PFSK-1 (cell line): ENCODE results near the gene NFYA. TPM values are rescaled to one million over a fixed set of nuclear protein-coding genes. Genes with fewer than 3 reads are reported as not detected.
A peak's percentile ranks its signal among the peaks of the same experiment; 100 is the strongest.

Source experiments
- FOXP2 ChIP-seq: optimal IDR thresholded peaks from 2 replicates; pipeline ENCODE3; 2011; ENCODE audit warnings: borderline replicate concordance, control low read depth, inconsistent platforms; ENCODE audit not compliant: insufficient read depth; ENCODE audit errors: extremely low read length, extremely low read depth
- POLR2AphosphoS5 ChIP-seq: IDR thresholded peaks from 2 replicates; pipeline ENCODE4 v1.6.1; 2012; ENCODE audit warnings: low read depth, mild to moderate bottlenecking, control low read depth, low read length, moderate library complexity
- SIN3A ChIP-seq: IDR thresholded peaks from 2 replicates; pipeline ENCODE4 v1.6.1; 2012; ENCODE audit warnings: mild to moderate bottlenecking, low read length, moderate library complexity, borderline replicate concordance; ENCODE audit not compliant: insufficient read depth
- TAF1 ChIP-seq: IDR thresholded peaks from 2 replicates; pipeline ENCODE4 v1.6.1; 2012; ENCODE audit warnings: low read length, control low read depth, borderline replicate concordance; ENCODE audit not compliant: insufficient read depth
- polyA plus RNA-seq: library from polyadenylated mRNA; unstranded; fragments of >200 nt; gene quantifications from one replicate; pipeline ENCODE4 v1.2.1, GENCODE V29; 2012; ENCODE audit warnings: low read depth, missing spikeins; ENCODE audit not compliant: insufficient read length
- TF ChIP-seq, protein P1 (sequence below), 2 experiments: IDR thresholded peaks; 2 replicates each; pipeline versions ENCODE4 v1.6.1 to v1.8.0; 2011 to 2012; ENCODE audit warnings: low read depth in 2 of 2, low read length in 2 of 2, control low read depth in 1 of 2, inconsistent platforms in 1 of 2, mild to moderate bottlenecking in 1 of 2, moderate library complexity in 1 of 2; ENCODE audit not compliant: insufficient read depth in 1 of 2

The NFYA gene
- 31.0 TPM for polyA plus RNA-seq

DNA sequence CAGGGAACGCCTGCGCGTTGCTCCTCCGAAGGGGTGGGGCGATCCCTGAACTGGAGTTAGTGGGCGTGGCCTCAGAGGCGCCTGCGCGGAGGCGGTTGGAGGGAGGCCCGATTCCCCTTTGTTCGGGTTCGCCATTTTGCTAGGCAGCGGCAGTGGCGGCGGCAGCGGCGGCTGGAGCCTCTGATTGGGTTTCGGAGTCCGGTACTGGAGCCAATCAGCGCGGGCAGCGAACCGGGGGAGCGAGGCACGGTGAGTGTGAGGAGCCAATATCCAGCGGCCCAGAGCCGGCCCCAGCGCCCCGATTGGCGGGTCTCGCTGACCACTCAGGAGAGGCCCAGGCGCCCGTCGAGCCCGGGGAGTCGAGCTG is at the start of gene NFYA:
TSS of gene NFYA (plus strand) at position 139 of the 367 bp plus-strand sequence. CDS start 6,116 bp downstream, outside the sequence.
- peak; percentile 65 for TF ChIP-seq FOXP2
- TF ChIP-seq TAF1 = no peak; the same call in none of the 2 replicates
- TF ChIP-seq, protein P1, sequence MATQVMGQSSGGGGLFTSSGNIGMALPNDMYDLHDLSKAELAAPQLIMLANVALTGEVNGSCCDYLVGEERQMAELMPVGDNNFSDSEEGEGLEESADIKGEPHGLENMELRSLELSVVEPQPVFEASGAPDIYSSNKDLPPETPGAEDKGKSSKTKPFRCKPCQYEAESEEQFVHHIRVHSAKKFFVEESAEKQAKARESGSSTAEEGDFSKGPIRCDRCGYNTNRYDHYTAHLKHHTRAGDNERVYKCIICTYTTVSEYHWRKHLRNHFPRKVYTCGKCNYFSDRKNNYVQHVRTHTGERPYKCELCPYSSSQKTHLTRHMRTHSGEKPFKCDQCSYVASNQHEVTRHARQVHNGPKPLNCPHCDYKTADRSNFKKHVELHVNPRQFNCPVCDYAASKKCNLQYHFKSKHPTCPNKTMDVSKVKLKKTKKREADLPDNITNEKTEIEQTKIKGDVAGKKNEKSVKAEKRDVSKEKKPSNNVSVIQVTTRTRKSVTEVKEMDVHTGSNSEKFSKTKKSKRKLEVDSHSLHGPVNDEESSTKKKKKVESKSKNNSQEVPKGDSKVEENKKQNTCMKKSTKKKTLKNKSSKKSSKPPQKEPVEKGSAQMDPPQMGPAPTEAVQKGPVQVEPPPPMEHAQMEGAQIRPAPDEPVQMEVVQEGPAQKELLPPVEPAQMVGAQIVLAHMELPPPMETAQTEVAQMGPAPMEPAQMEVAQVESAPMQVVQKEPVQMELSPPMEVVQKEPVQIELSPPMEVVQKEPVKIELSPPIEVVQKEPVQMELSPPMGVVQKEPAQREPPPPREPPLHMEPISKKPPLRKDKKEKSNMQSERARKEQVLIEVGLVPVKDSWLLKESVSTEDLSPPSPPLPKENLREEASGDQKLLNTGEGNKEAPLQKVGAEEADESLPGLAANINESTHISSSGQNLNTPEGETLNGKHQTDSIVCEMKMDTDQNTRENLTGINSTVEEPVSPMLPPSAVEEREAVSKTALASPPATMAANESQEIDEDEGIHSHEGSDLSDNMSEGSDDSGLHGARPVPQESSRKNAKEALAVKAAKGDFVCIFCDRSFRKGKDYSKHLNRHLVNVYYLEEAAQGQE (IDR thresholded peaks at IDR 0.05; ENCODE audit: insufficient read depth in 1 of 2, low read depth in 2 of 2, low read length in 2 of 2) = no peak

DNA sequence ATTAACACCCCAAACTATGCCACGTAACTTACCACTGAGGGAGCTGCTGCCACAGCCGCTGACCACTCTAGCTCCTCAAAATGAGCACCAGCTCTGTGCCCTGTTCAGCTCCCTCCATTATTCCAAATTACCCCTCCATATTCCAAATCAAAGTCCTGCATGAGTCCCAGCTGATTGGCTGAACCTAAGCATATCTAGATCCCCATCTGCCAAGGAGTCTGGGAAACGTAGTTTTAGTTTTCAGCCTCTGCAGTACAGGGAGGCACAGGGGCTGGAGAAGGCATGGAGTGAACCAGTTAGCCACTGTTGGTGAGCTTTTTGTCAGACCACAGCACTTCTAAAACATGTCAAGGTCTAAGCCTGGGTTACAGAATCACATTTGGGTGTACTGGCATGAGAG is 49.7 kb upstream of the NFYA start:
- no peak for TF ChIP-seq TAF1
- TF ChIP-seq, protein P1 (IDR thresholded peaks at IDR 0.05; ENCODE audit: insufficient read depth in 1 of 2, low read depth in 2 of 2, low read length in 2 of 2) = no peak
- no peak for TF ChIP-seq SIN3A
- TF ChIP-seq POLR2AphosphoS5 = no peak
- no peak for TF ChIP-seq FOXP2

DNA sequence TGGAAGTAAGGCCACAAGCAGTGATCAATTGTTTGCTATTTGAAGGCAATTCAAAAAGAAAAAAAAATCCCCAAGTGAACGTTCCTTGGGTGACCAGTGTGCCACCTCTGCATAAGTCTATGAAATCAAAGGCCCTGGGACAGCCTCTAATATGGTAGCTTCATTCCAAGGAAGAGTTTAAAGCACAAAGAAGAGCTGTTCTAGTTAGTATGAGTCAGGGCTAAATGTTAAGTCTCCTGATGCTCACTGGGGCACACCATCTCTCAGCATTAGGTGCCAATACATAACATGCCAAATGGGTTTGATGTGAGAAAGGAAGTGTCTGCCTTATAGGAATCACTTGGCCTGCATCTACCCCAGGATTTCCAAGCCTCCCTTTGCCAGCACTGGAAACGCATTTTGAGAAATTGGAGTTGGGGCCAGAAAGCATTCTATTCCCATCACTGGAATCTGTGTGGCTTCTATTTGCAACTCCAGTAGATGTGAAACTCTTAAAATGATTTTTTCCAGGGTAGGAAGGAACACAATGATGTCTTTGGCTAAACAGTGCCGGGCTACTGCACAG is 46.7 kb upstream of the NFYA start:
- TF ChIP-seq FOXP2 (no peak), POLR2AphosphoS5 (no peak), TAF1 (no peak)

DNA sequence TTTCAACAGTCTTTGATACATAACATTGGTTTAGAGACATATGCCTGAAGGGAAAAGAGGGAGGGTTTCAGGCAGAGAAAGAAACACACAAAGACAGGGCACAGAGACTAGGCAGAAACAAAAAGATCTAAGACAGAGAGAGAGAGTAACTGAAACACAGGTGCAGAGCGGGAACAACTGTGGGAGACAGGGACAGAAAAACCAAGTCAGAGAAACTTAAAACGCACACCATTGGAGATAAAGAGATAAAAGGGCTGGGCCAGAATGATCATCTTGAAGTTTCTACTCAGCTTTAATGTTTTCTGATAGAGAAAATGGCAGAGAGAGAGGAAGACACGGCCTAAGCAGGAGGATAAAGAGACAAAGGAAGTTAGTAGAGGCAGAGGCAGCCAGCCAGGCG is 45.5 kb upstream of the NFYA start:
- TF ChIP-seq SIN3A (no peak), POLR2AphosphoS5 (no peak), TAF1 (peak; percentile 6; the same call in 1 of the 2 replicates)

DNA sequence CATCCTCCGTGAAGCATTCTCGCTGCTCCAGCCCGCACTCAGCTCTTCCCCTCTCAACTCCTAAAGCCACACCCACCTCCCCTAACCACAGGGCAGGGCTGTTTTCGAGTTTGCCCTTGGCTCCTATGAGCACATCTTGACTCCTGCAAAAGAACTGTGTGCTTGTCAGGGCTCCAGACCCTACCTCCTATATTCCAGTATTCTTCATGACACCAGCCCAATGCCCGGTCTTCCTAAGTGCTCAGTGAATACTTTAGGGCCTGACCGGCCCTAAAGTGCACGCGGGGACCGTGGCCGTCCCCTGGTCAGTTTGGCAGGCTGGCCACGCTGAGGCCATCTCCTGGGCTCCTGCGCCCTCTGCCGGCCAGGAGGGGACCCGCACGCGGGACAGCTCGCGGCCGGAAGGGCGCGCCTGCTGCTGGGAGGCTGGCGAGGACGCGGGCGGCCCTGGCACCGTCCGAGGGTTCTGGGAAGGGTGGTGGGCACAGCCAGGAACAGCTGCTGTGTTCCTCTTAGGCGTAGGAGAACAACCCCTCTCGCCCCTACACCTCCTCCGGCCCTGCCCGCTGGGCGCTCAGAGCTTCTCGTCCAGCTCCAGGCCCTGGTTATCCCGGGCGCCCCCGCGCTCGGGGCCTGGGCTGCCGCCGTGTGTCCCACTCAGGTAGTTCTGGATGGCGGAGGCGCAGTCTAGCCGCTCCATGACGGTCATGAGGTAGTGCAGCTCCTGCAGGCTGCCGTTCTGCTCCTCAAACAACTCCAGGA is 44.8 kb upstream of the NFYA start:
- peak; percentile 43 for TF ChIP-seq POLR2AphosphoS5
- TF ChIP-seq, protein P1 (IDR thresholded peaks at IDR 0.05; ENCODE audit: insufficient read depth in 1 of 2, low read depth in 2 of 2, low read length in 2 of 2) = no peak
- peak; percentile 47; the same call in 1 of the 2 replicates for TF ChIP-seq SIN3A
- TF ChIP-seq TAF1 = no peak
- TF ChIP-seq FOXP2 = peak; percentile 87
